Type B pancreatic cell (in vitro differentiated cells): ENCODE results near the gene PTPRA. TPM values are rescaled to one million over a fixed set of nuclear protein-coding genes. Genes with fewer than 3 reads are reported as not detected.

Experiments
- DNase-seq: peaks from one replicate; pipeline ENCODE4 v3.0.0; 2021; ENCODE audit warnings: mixed read lengths; ENCODE audit not compliant: unreplicated experiment; ENCODE audit errors: extremely low spot score
- H3K27ac Mint-ChIP-seq: 2 replicates; pipeline ENCODE4 v1.8.0; 2021; ENCODE audit warnings: mild to moderate bottlenecking, mixed read lengths
- H3K27me3 Mint-ChIP-seq: 2 replicates; pipeline ENCODE4 v1.8.0; 2021; ENCODE audit warnings: mixed read lengths
- H3K36me3 Mint-ChIP-seq: 2 replicates; pipeline ENCODE4 v1.8.0; 2021; ENCODE audit warnings: mixed read lengths
- H3K4me1 Mint-ChIP-seq: one replicate; pipeline ENCODE4 v1.8.0; 2021; ENCODE audit warnings: mixed read lengths; ENCODE audit not compliant: unreplicated experiment
- H3K4me3 Mint-ChIP-seq: 2 replicates; pipeline ENCODE4 v1.8.0; 2021; ENCODE audit warnings: mild to moderate bottlenecking, mixed read lengths
- H3K9me3 Mint-ChIP-seq: 2 replicates; pipeline ENCODE4 v1.8.0; 2021; ENCODE audit warnings: mixed read lengths
- CTCF ChIP-seq: fragments of 200-600 bp; sonication (generic); conservative IDR thresholded peaks from 2 replicates; pipeline ENCODE4 v1.5.0; 2021; ENCODE audit warnings: antibody characterized with exemption, mild to moderate bottlenecking
- total RNA-seq: library from RNA; stranded (reverse); gene quantifications from 2 replicates; pipeline ENCODE4 v1.2.1, GENCODE V29; 2021; ENCODE audit warnings: low replicate concordance

PTPRA gene
- total RNA-seq, 1 donor from 2014 or later, result 73.8 TPM

- H3K27me3 Mint-ChIP-seq, result no peaks in the 10 kb centered on the region
- no peaks in the 10 kb centered on the region for H3K9me3 Mint-ChIP-seq
- peak overlapping the region; percentile 69 for H3K4me3 Mint-ChIP-seq
- no peak for DNase-seq
- peaks cover 15% of the 10 kb centered on the region for H3K36me3 Mint-ChIP-seq
- peaks cover 11% of the 10 kb centered on the region for H3K4me1 Mint-ChIP-seq
- no peak for TF ChIP-seq CTCF
- H3K27ac Mint-ChIP-seq, result no peak overlapping the region
Observed at GRCh38 chr20:2838170-2838797, 35.0 kb upstream of the PTPRA start.

GRCh38 chr20:2838847-2839671, 34.2 kb upstream of the PTPRA start:
- H3K9me3 Mint-ChIP-seq, result no peaks in the 10 kb centered on the region
- DNase-seq, result no peak
- peaks cover 11% of the 10 kb centered on the region for H3K4me1 Mint-ChIP-seq
- H3K27me3 Mint-ChIP-seq, result no peaks in the 10 kb centered on the region
- peak overlapping the region; percentile 91 for H3K4me3 Mint-ChIP-seq
- peak overlapping the region; percentile 78 for H3K27ac Mint-ChIP-seq
- H3K36me3 Mint-ChIP-seq, result peaks cover 15% of the 10 kb centered on the region
- no peak for TF ChIP-seq CTCF

GRCh38 chr20:2839732-2840137, 33.5 kb upstream of the PTPRA start:
- TF ChIP-seq CTCF, result no peak
- peak overlapping the region; percentile 91 for H3K4me3 Mint-ChIP-seq
- DNase-seq, result no peak
- peaks cover 15% of the 10 kb centered on the region for H3K36me3 Mint-ChIP-seq
- H3K9me3 Mint-ChIP-seq, result no peaks in the 10 kb centered on the region
- H3K27me3 Mint-ChIP-seq, result no peaks in the 10 kb centered on the region
- H3K27ac Mint-ChIP-seq, result peak overlapping the region; percentile 78
- peaks cover 11% of the 10 kb centered on the region for H3K4me1 Mint-ChIP-seq

GRCh38 chr20:2840138-2840966, 32.9 kb upstream of the PTPRA start, which contains the start of the genes PCED1A and VPS16:
TSS of gene PCED1A (minus strand) at chr20:2840655. CDS start at chr20:2839912, 743 bp downstream.
TSS of gene VPS16 (plus strand) at chr20:2840745. CDS start at chr20:2840775, 30 bp downstream.
- Mint-ChIP-seq H3K36me3 (peaks cover 15% of the 10 kb centered on the region), H3K27me3 (no peaks in the 10 kb centered on the region), H3K4me3 (peak within 1 kb of the TSS; percentile 91), H3K4me1 (peaks cover 11% of the 10 kb centered on the region), H3K27ac (peak within 1 kb of the TSS; percentile 78), H3K9me3 (no peaks in the 10 kb centered on the region)
- TF ChIP-seq CTCF, result no peak
- peak; percentile 92 for DNase-seq

GRCh38 chr20:2840967-2841531, 32.2 kb upstream of the PTPRA start:
- no peaks in the 10 kb centered on the region for H3K27me3 Mint-ChIP-seq
- H3K4me1 Mint-ChIP-seq, result peaks cover 11% of the 10 kb centered on the region
- no peak for DNase-seq
- peak overlapping the region; percentile 42 for H3K27ac Mint-ChIP-seq
- H3K36me3 Mint-ChIP-seq, result peaks cover 15% of the 10 kb centered on the region
- H3K9me3 Mint-ChIP-seq, result no peaks in the 10 kb centered on the region
- TF ChIP-seq CTCF, result no peak
- H3K4me3 Mint-ChIP-seq, result peak overlapping the region; percentile 89
